Sigmoid colon (tissue), 7 donors: ENCODE data around the gene ABLIM2. TPM values are rescaled to one million over a fixed set of nuclear protein-coding genes. Genes with fewer than 3 reads are reported as not detected.

Experiments
- DNase-seq: peaks from one replicate; pipeline ENCODE4 v3.0.0-alpha.2; 2019
- H3K27ac ChIP-seq, 4 donors: fragments of 200-600 bp; sonication (generic); one replicate each; pipeline ENCODE4 v1.5.1; 2016 to 2019; ENCODE audit warnings: mild to moderate bottlenecking in 1 of 4
- H3K27me3 ChIP-seq, 3 donors: fragments of 200-600 bp; sonication (generic); one replicate each; pipeline ENCODE4 v1.5.1; 2019; ENCODE audit warnings: mild to moderate bottlenecking in 1 of 3
- H3K36me3 ChIP-seq, 4 donors: fragments of 200-600 bp; sonication (generic); one replicate each; pipeline ENCODE4 v1.5.1; 2016 to 2019
- H3K4me1 ChIP-seq, 4 donors: fragments of 200-600 bp; sonication (generic); one replicate each; pipeline ENCODE4 v1.5.1; 2017 to 2019
- H3K4me3 ChIP-seq, 4 donors: fragments of 200-600 bp; sonication (generic); one replicate each; pipeline ENCODE4 v1.5.1; 2017 to 2019; ENCODE audit warnings: mild to moderate bottlenecking in 2 of 4, moderate library complexity in 1 of 4
- H3K9me3 ChIP-seq, 4 donors: fragments of 200-600 bp in 3 of 4; sonication (generic) in 3 of 4; one replicate each; pipeline versions ENCODE4 v1.5.1 to v1.6.1; 2013 to 2019
- EP300 ChIP-seq, 4 donors: sonication (generic); formaldehyde crosslinking; IDR thresholded peaks; one replicate each; pipeline ENCODE4 v1.6.1; 2017; ENCODE audit warnings: antibody characterized with exemption in 4 of 4
- POLR2A ChIP-seq, 2 donors: fragments of 450-650 bp; IDR thresholded peaks; one replicate each; pipeline ENCODE4 v1.6.1; 2016; ENCODE audit warnings: antibody characterized with exemption in 2 of 2, mild to moderate bottlenecking in 2 of 2, moderate library complexity in 2 of 2
- POLR2AphosphoS5 ChIP-seq, 4 donors: sonication (generic); formaldehyde crosslinking; IDR thresholded peaks; one replicate each; pipeline ENCODE4 v1.6.1; 2017; ENCODE audit warnings: antibody characterized with exemption in 4 of 4
- WGBS, 2 donors: extraction: QIAGEN DNeasy Blood & Tissue Kit; methylation state at CpG; one replicate each; pipeline ENCODE4 v1.1.7; 2013; 5-methylcytosine and 5-hydroxymethylcytosine counted together
- intact Hi-C: fragments of 100-400 bp; cut with DNase I; formaldehyde crosslinking; loops from one replicate; pipeline ENCODE4 v1.15.1; 2023
- polyA plus RNA-seq, 3 donors: library from polyadenylated mRNA; stranded (reverse); fragments of 200-250 nt; gene quantifications; one replicate each; pipeline ENCODE4 v1.2.3, GENCODE V29; 2013
- total RNA-seq, 4 donors: library from RNA; depleted of rRNA; stranded (reverse); fragments of >200 nt; gene quantifications; one replicate each; pipeline ENCODE4 v1.1.0, GENCODE V29; 2016
- TF ChIP-seq, protein P1 (sequence below), 4 experiments: fragments of 450-650 bp in 3 of 4; fragments of 200-600 bp in 1 of 4; IDR thresholded peaks; one replicate each; pipeline ENCODE4 v1.5.1; 2016 to 2019; ENCODE audit warnings: antibody characterized with exemption in 4 of 4, mild to moderate bottlenecking in 3 of 4, moderate library complexity in 2 of 4
- donor health status: healthy with polysubstance abuse.
- donor health status: Bipolar disorder and iron deficiency.
- donor health status: healthy.

ABLIM2 gene
- total and polyA plus RNA-seq, 7 donors: 3.1 to 15.0 (median 7.4) TPM

DNA sequence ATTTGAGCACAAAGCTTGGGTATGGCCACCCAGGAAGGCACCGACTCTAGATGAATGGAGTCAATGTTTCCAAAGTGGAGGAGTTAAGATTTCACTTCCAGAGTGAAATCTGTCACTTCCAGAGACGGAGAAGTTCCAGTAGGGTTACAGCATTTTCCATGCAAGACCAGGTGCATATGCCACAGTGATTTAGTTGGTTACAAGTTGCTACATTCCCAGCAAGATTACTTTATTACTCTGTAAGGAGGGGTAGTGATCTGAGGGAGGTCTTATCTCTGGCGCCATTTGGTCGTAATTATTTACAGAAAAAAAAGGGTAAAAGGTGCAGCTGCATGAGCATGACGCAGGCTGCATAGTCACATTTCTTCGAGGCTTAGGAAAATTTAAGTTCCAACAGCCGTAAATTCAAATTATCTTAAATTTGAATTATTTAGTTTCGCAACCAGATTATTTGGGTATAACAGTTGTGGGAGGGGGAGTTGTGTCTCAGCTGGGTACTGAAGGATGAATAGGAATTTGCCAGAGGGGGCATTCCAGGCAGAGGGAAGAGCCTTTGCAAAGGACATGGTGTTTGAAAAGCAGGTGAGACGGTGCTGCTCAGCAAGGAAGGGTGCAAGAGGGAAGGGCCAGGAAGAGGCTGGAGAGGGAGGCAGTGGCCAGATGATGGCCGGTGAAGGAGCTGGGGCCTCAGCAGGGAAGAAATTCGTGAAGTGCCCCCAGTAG lies 201.5 kb downstream of the ABLIM2 start:
- TF ChIP-seq, protein P1, sequence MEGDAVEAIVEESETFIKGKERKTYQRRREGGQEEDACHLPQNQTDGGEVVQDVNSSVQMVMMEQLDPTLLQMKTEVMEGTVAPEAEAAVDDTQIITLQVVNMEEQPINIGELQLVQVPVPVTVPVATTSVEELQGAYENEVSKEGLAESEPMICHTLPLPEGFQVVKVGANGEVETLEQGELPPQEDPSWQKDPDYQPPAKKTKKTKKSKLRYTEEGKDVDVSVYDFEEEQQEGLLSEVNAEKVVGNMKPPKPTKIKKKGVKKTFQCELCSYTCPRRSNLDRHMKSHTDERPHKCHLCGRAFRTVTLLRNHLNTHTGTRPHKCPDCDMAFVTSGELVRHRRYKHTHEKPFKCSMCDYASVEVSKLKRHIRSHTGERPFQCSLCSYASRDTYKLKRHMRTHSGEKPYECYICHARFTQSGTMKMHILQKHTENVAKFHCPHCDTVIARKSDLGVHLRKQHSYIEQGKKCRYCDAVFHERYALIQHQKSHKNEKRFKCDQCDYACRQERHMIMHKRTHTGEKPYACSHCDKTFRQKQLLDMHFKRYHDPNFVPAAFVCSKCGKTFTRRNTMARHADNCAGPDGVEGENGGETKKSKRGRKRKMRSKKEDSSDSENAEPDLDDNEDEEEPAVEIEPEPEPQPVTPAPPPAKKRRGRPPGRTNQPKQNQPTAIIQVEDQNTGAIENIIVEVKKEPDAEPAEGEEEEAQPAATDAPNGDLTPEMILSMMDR (IDR thresholded peaks at IDR 0.05): no peak
- TF ChIP-seq EP300 (IDR thresholded peaks at IDR 0.05) (no peak), POLR2A (IDR thresholded peaks at IDR 0.05) (no peak), POLR2AphosphoS5 (IDR thresholded peaks at IDR 0.05) (no peak)
- peaks cover 0 to 2% (median 0%) of the 10 kb centered on the region in 4 donors for H3K9me3 ChIP-seq
- H3K36me3 ChIP-seq: no peaks in the 10 kb centered on the region
- DNase-seq: no peak
- 21 to 48% methylated on average over 11 of the region's 11 CpGs for whole genome bisulfite sequencing, 2 donors
- no peak overlapping the region for H3K4me3 ChIP-seq
- intact Hi-C loops: no loop called here
- peak overlapping the region; percentile 16 to 43 (median 29) for H3K27ac ChIP-seq
- peaks cover 0 to 42% (median 30%) of the 10 kb centered on the region in 4 donors for H3K4me1 ChIP-seq
- H3K27me3 ChIP-seq: no peaks in the 10 kb centered on the region

DNA sequence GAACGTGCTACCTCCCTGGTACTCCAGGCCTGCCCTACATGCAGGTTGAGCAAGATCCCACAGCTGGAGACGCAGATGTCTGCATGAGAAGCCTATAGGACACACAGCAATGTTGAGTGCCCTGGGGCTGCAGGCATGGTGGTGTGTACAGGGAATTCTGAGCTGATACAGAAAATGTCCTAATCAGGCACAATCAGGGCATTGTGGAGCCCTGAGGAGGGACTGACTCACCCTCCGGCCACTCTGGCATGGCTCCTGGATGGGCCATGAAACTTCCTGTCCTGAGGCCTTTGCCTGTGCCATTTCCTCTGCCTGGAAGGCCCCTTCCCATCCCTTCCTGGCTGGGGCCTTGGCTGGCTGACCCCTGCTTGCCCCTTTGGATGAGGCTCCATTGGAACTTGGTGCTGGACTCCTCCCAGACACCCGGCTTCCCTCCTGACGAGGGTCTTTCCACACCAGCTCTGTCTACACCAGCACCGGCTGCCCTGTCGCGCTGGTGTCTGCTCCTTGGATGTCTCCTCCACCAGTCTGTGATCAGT lies 202.3 kb downstream of the ABLIM2 start:
- 66 to 74% methylated on average over 8 of the region's 8 CpGs for WGBS, 2 donors
- TF ChIP-seq POLR2A (IDR thresholded peaks at IDR 0.05) (no peak), POLR2AphosphoS5 (IDR thresholded peaks at IDR 0.05) (peak in 2 of 4 donors; percentile 52 to 58), EP300 (IDR thresholded peaks at IDR 0.05) (peak in 1 of 4 donors; percentile 6)
- intact Hi-C loops: no loop called here

DNA sequence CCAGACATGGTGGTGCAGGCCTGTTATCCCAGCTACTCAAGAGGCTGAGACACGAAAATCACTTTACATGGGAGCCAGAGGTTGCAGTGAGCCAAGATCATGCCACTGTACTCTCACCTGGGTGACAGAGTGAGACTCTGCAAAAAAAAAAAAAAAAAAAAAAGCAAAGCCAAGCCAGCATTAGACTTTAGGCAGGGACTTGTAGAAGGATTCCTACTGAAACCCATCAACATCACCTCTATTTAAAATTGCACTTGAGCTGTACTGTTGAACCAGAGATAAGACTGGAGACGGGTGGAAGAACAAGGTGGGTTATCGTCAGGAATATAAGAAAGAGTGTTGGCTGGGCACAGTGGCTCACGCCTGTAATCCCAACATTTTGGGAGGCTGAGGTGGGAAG lies 203.2 kb downstream of the ABLIM2 start:
- H3K27ac ChIP-seq: peak overlapping the region in 3 of 4 donors; percentile 11 to 41 (median 30)
- no peak for TF ChIP-seq POLR2AphosphoS5 (IDR thresholded peaks at IDR 0.05)
- TF ChIP-seq POLR2A (IDR thresholded peaks at IDR 0.05): no peak
- TF ChIP-seq, protein P1 (IDR thresholded peaks at IDR 0.05): no peak
- TF ChIP-seq EP300 (IDR thresholded peaks at IDR 0.05): no peak
- intact Hi-C loops: no loop called here

More for the DNA sequence above, 202.3 kb downstream of the ABLIM2 start:
- H3K4me1 ChIP-seq: peaks cover 0 to 34% (median 22%) of the 10 kb centered on the region in 4 donors
- H3K36me3 ChIP-seq: no peaks in the 10 kb centered on the region
- H3K27ac ChIP-seq: peak overlapping the region; percentile 21 to 43 (median 39)
- peaks cover 0 to 2% (median 0%) of the 10 kb centered on the region in 4 donors for H3K9me3 ChIP-seq
- no peak overlapping the region for H3K4me3 ChIP-seq
- H3K27me3 ChIP-seq: no peaks in the 10 kb centered on the region
- no peak for DNase-seq

DNA sequence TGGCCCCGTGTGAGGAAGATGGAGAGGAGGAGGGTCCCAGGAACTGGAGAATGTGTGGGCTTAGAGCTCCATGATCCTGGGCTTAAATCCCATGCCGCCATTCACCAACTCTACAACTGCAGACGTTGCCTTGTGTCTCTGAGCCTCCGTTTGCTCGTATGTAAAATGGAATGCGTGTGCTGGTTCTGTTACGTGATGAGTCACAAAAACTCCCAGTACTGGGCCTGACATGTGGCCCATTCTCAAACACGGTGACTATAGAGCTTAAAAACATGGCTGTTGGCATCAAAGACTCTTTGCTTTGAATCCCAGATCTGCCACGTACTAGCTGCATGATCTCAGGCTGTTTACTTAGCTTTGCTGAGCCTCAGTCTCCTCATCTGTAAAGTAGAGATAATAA lies 206.0 kb downstream of the ABLIM2 start:
- TF ChIP-seq, protein P1 (IDR thresholded peaks at IDR 0.05): no peak
- TF ChIP-seq EP300 (IDR thresholded peaks at IDR 0.05) (no peak), POLR2AphosphoS5 (IDR thresholded peaks at IDR 0.05) (no peak), POLR2A (IDR thresholded peaks at IDR 0.05) (no peak)
- peaks cover 0 to 2% (median 0%) of the 10 kb centered on the region in 4 donors for H3K9me3 ChIP-seq
- intact Hi-C loops: no loop called here
- H3K27ac ChIP-seq: no peak overlapping the region
- H3K4me3 ChIP-seq: no peak overlapping the region
- H3K27me3 ChIP-seq: no peaks in the 10 kb centered on the region
- no peak for DNase-seq
- no peaks in the 10 kb centered on the region for H3K36me3 ChIP-seq
- 93 to 95% methylated on average over 9 of the region's 9 CpGs for WGBS, 2 donors
- peaks cover 0 to 8% (median 2%) of the 10 kb centered on the region in 4 donors for H3K4me1 ChIP-seq

More for the DNA sequence above, 203.2 kb downstream of the ABLIM2 start:
- H3K4me1 ChIP-seq: peaks cover 0 to 25% (median 13%) of the 10 kb centered on the region in 4 donors
- WGBS, 2 donors: 82 to 84% methylated on average over 4 of the region's 4 CpGs
- DNase-seq: no peak
- H3K9me3 ChIP-seq: peaks cover 0 to 2% (median 0%) of the 10 kb centered on the region in 4 donors
- H3K36me3 ChIP-seq: no peaks in the 10 kb centered on the region
- H3K27me3 ChIP-seq: no peaks in the 10 kb centered on the region
- no peak overlapping the region for H3K4me3 ChIP-seq
